Suprapubic skin (tissue), 4 donors: Measurements from ENCODE around the gene EPHA5.

ENCODE experiments used
- EP300 ChIP-seq: sonication (generic); formaldehyde crosslinking; IDR thresholded peaks from one replicate; pipeline ENCODE4 v1.6.1; 2017; ENCODE audit warnings: antibody characterized with exemption
- POLR2A ChIP-seq, 2 donors: fragments of 450-650 bp; IDR thresholded peaks; one replicate each; pipeline ENCODE4 v1.6.1; 2017; ENCODE audit warnings: antibody characterized with exemption in 2 of 2, mild to moderate bottlenecking in 2 of 2, moderate library complexity in 2 of 2
- POLR2AphosphoS5 ChIP-seq, 3 donors: sonication (generic); formaldehyde crosslinking; IDR thresholded peaks; one replicate each; pipeline ENCODE4 v1.6.1; 2017; ENCODE audit warnings: antibody characterized with exemption in 3 of 3
- TF ChIP-seq, protein P1 (sequence below), 2 donors: fragments of 200-600 bp in 1 of 2; fragments of 450-650 bp in 1 of 2; sonication (generic) in 1 of 2; IDR thresholded peaks; one replicate each; pipeline ENCODE4 v1.5.1; 2016 to 2019; ENCODE audit warnings: antibody characterized with exemption in 2 of 2, mild to moderate bottlenecking in 1 of 2, moderate library complexity in 1 of 2

DNA sequence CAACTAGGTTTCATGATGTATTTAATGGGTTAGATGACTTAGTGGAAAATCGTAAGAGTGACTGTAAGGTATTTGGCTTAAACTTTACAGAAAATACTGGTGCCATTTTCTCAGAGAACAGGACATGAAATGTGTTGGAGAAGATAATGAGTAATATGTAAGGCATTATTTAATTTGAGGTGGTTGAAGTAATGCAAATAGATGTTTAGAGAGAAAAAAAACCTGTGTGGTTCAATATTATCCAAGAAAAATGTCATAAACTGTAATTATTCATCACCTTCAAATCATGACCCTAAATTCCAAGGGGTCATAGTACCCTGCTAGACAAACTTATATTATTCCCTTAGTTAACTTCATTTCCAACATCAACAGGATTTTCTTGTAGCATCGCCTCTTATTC is 171.7 kb downstream of the EPHA5 start:
- TF ChIP-seq, protein P1, sequence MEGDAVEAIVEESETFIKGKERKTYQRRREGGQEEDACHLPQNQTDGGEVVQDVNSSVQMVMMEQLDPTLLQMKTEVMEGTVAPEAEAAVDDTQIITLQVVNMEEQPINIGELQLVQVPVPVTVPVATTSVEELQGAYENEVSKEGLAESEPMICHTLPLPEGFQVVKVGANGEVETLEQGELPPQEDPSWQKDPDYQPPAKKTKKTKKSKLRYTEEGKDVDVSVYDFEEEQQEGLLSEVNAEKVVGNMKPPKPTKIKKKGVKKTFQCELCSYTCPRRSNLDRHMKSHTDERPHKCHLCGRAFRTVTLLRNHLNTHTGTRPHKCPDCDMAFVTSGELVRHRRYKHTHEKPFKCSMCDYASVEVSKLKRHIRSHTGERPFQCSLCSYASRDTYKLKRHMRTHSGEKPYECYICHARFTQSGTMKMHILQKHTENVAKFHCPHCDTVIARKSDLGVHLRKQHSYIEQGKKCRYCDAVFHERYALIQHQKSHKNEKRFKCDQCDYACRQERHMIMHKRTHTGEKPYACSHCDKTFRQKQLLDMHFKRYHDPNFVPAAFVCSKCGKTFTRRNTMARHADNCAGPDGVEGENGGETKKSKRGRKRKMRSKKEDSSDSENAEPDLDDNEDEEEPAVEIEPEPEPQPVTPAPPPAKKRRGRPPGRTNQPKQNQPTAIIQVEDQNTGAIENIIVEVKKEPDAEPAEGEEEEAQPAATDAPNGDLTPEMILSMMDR (IDR thresholded peaks at IDR 0.05), result no peak
- TF ChIP-seq POLR2A (IDR thresholded peaks at IDR 0.05) (no peak), POLR2AphosphoS5 (IDR thresholded peaks at IDR 0.05) (no peak), EP300 (no peak)
